Mucosa of gallbladder (tissue), 1 donor: ENCODE results near the gene TGFA. TPM values are rescaled to one million over a fixed set of nuclear protein-coding genes. Genes with fewer than 3 reads are reported as not detected.

Source experiments
- DNase-seq: peaks from one replicate; pipeline ENCODE4 v3.0.0-alpha.2; 2020; ENCODE audit warnings: low spot score
- total RNA-seq: library from RNA; stranded (reverse); gene quantifications from one replicate; pipeline ENCODE4 v1.2.1, GENCODE V29; 2021
- donor health status: DM: no; HTN: no; CAD: no.

TGFA gene
- 51.0 TPM for total RNA-seq

- peak; percentile 88 for DNase-seq
These were observed at the start of gene TGFA for GRCh38 chr2:70553584-70554337. Gene TGFA (minus strand): TSS chr2:70553826. CDS start chr2:70553767, 59 bp downstream.

GRCh38 chr2:70603066-70603465, 49.4 kb upstream of the TGFA start:
- DNase-seq = no peak

- DNase-seq = no peak
These were observed 44.6 kb upstream of the TGFA start for GRCh38 chr2:70598197-70598596.

- DNase-seq = no peak
These were observed 43.1 kb upstream of the TGFA start for GRCh38 chr2:70596739-70597138.

- DNase-seq = no peak
These were observed 42.7 kb upstream of the TGFA start for GRCh38 chr2:70596293-70596692.

- DNase-seq = no peak
These were observed 29.5 kb upstream of the TGFA start for GRCh38 chr2:70583091-70583490.

- DNase-seq = no peak
These were observed 26.7 kb upstream of the TGFA start for GRCh38 chr2:70580352-70580751.

GRCh38 chr2:70574618-70575017, 21.0 kb upstream of the TGFA start:
- no peak for DNase-seq

GRCh38 chr2:70574109-70574508, 20.5 kb upstream of the TGFA start:
- DNase-seq = no peak

GRCh38 chr2:70570041-70570661, 16.5 kb upstream of the TGFA start:
- DNase-seq = peak; percentile 22

- DNase-seq = no peak
These were observed 15.9 kb upstream of the TGFA start for GRCh38 chr2:70569559-70569958.

- no peak for DNase-seq
These were observed 13.3 kb upstream of the TGFA start for GRCh38 chr2:70566906-70567305.

- DNase-seq = no peak
These were observed 12.8 kb upstream of the TGFA start for GRCh38 chr2:70566464-70566863.

GRCh38 chr2:70565039-70565731, 11.6 kb upstream of the TGFA start:
- DNase-seq = no peak

GRCh38 chr2:70561893-70562292, 8.3 kb upstream of the TGFA start:
- DNase-seq = no peak

GRCh38 chr2:70560442-70560841, 6.8 kb upstream of the TGFA start:
- DNase-seq = no peak

- no peak for DNase-seq
These were observed 6.4 kb upstream of the TGFA start for GRCh38 chr2:70560040-70560439.

- no peak for DNase-seq
These were observed 4.7 kb upstream of the TGFA start for GRCh38 chr2:70558195-70558808.

- peak; percentile 33 for DNase-seq
These were observed 3.7 kb upstream of the TGFA start for GRCh38 chr2:70557171-70557838.

GRCh38 chr2:70556608-70557007, 3.0 kb upstream of the TGFA start:
- DNase-seq = no peak

GRCh38 chr2:70554338-70554892, 789 bp upstream of the TGFA start:
- no peak for DNase-seq

- peak; percentile 44 for DNase-seq
These were observed 367 bp downstream of the TGFA start for GRCh38 chr2:70553334-70553583.
